Aorta (tissue), 5 donors: ENCODE measurements around the gene METTL14. TPM values are rescaled to one million over a fixed set of nuclear protein-coding genes. Genes with fewer than 3 reads are reported as not detected.
"Not testable (repeated sequence)": the region's sequence is repeated elsewhere in the genome, so short reads cannot be mapped to it uniquely, and the experiment has no call there.

Source experiments
- ATAC-seq: fragments of 200-7000 bp; cut with Tn5 transposase; one replicate; pipeline ENCODE4 v1.9.1; 2022; ENCODE audit warnings: moderate library complexity; ENCODE audit not compliant: low FRiP score
- DNase-seq, 2 donors: peaks; one replicate each; pipeline ENCODE4 v3.0.0-alpha.2; 2020
- H3K27ac ChIP-seq, 2 donors: one replicate each; pipeline ENCODE4 v1.5.1; 2013; ENCODE audit warnings: low read length in 2 of 2, mild to moderate bottlenecking in 2 of 2, moderate library complexity in 2 of 2, control low read depth in 1 of 2, inconsistent platforms in 1 of 2, low read depth in 1 of 2
- H3K27me3 ChIP-seq, 2 donors: one replicate each; pipeline ENCODE4 v1.6.1; 2013; ENCODE audit warnings: control low read depth in 1 of 2, low read length in 1 of 2, mild to moderate bottlenecking in 1 of 2, moderate library complexity in 1 of 2; ENCODE audit not compliant: insufficient read depth in 2 of 2, control insufficient read depth in 1 of 2
- H3K36me3 ChIP-seq, 2 donors: one replicate each; pipeline ENCODE4 v1.6.1; 2013; ENCODE audit warnings: control low read depth in 1 of 2, low read length in 1 of 2, mild to moderate bottlenecking in 1 of 2; ENCODE audit not compliant: insufficient read depth in 2 of 2, control insufficient read depth in 1 of 2
- H3K4me1 ChIP-seq, 2 donors: one replicate each; pipeline ENCODE4 v1.6.1; 2013; ENCODE audit warnings: low read length in 2 of 2, control low read depth in 1 of 2, mild to moderate bottlenecking in 1 of 2, moderate library complexity in 1 of 2; ENCODE audit not compliant: insufficient read depth in 2 of 2, control insufficient read depth in 1 of 2
- H3K4me3 ChIP-seq, 2 donors: one replicate each; pipeline ENCODE4 v1.5.1; 2013; ENCODE audit warnings: low read length in 2 of 2, control low read depth in 1 of 2, mild to moderate bottlenecking in 1 of 2
- H3K9me3 ChIP-seq: one replicate; pipeline ENCODE4 v1.6.1; 2013; ENCODE audit warnings: mild to moderate bottlenecking, low read length; ENCODE audit not compliant: control insufficient read depth
- WGBS, 2 donors: extraction: QIAGEN DNeasy Blood & Tissue Kit; methylation state at CpG; one replicate each; pipeline ENCODE4 v1.1.7; 2013; 5-methylcytosine and 5-hydroxymethylcytosine counted together
- intact Hi-C, 2 donors: fragments of 100-400 bp; cut with DNase I; formaldehyde crosslinking; loops; one replicate each; pipeline versions ENCODE4 v1.14.2 to v1.15.0; 2022
- long read RNA-seq, 2 donors: library from polyadenylated mRNA; unstranded; transcript quantifications; one replicate each; pipeline ENCODE4 v2.0.0, GENCODE V29; 2020 to 2021
- polyA plus RNA-seq, 2 donors: library from polyadenylated mRNA; stranded (reverse); fragments of 200-250 nt; gene quantifications; one replicate each; pipeline ENCODE4 v1.2.3, GENCODE V29; 2013
- total RNA-seq, 2 donors: library from RNA; stranded (reverse); fragmentation: NEBNext Ultra II Directional; extraction: Animal tissue kit (Norgen Biotek cat#: 25700); gene quantifications; one replicate each; pipeline ENCODE4 v1.2.1, GENCODE V29; 2021
- donor health status: healthy with polysubstance abuse.
- donor health status: Bipolar disorder and iron deficiency.
- donor health status: DM: no; HTN: no; CAD: no.
- donor health status: DM: no; HTN: no; CAD: no.
- donor health status: DM: yes; HTN: yes; CAD: no.

The METTL14 gene
- 10 to 100 TPM; 43.6 to 46.2 TPM for total RNA-seq
- polyA plus RNA-seq, result 10 to 100 TPM; 15.2 to 22.2 TPM
- long read RNA-seq, donor 1, full-length matches to known transcripts, result 43 of 55 reads
- long read RNA-seq, donor 1, partial matches to known transcripts, result 4 of 55 reads
- long read RNA-seq, donor 1, other reads (novel, unspliced or antisense), result 8 of 55 reads
- long read RNA-seq, donor 2, full-length matches to known transcripts, result 8 of 14 reads
- long read RNA-seq, donor 2, partial matches to known transcripts, result 1 of 14 reads
- long read RNA-seq, donor 2, other reads (novel, unspliced or antisense), result 5 of 14 reads

GRCh38 chr4:118684873-118685811 is at the start of gene METTL14:
METTL14 (plus strand) TSS chr4:118685392; CDS start chr4:118685535, 143 bp downstream.
- intact Hi-C loops, result no loop called here
- Histone ChIP-seq H3K4me1 (peaks cover 0 to 5% of the 10 kb centered on the region in 2 donors), H3K27ac (peak within 1 kb of the TSS; percentile 46 to 89), H3K4me3 (peak within 1 kb of the TSS; percentile 86 to 90), H3K9me3 (no peaks in the 10 kb centered on the region), H3K27me3 (no peaks in the 10 kb centered on the region), H3K36me3 (no peaks in the 10 kb centered on the region)
- DNase-seq (peak; percentile 93 to 97), ATAC-seq (peak; percentile 98)
- WGBS, 2 donors, result 4 to 5% methylated on average over 42 of the region's 42 CpGs

DNA sequence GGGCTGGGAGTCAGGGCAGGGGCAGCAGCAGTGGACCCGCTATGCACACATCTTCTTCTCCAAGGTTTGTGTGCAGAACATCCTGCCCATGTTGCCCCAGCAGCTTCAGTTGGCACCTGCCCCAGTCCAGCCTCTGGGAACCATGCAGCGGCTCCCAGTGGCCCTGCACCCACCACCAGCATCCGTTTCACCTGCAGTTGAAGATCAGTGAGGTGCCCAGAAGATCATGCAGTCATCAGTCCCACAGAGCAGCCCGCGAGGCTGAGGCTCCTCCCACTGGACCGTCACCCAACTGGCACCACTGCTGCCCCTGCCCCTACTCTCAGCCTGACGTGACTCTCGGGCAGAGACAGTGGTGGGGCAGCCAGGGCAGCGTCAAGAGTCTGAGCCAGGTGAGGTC is 49.1 kb upstream of the METTL14 start:
- H3K9me3 ChIP-seq, H3K27me3 ChIP-seq, H3K4me1 ChIP-seq, ATAC-seq, intact Hi-C loops, DNase-seq, H3K4me3 ChIP-seq, H3K27ac ChIP-seq, H3K36me3 ChIP-seq: not testable (repeated sequence)
- WGBS, 2 donors, result 78 to 87% methylated on average over 8 to 9 of the region's 9 CpGs

- intact Hi-C loops, H3K27me3 ChIP-seq, DNase-seq, H3K9me3 ChIP-seq, ATAC-seq, H3K36me3 ChIP-seq, H3K27ac ChIP-seq, H3K4me3 ChIP-seq, H3K4me1 ChIP-seq: not testable (repeated sequence)
- 53 to 54% methylated on average over 5 of the region's 5 CpGs for WGBS, 2 donors
Observed at GRCh38 chr4:118664665-118665064, 20.5 kb upstream of the METTL14 start.

- H3K27me3 ChIP-seq, intact Hi-C loops, H3K4me1 ChIP-seq, H3K27ac ChIP-seq, H3K4me3 ChIP-seq, ATAC-seq, H3K36me3 ChIP-seq, H3K9me3 ChIP-seq: not testable (repeated sequence)
- DNase-seq, result peak in 1 of 2 donors; percentile 59
- 7 to 10% methylated on average over 1 of the region's 1 CpG for WGBS, 2 donors
Observed at GRCh38 chr4:118669220-118669619, 16.0 kb upstream of the METTL14 start.

- H3K4me1 ChIP-seq, ATAC-seq, H3K27ac ChIP-seq, H3K4me3 ChIP-seq, DNase-seq, H3K9me3 ChIP-seq, H3K36me3 ChIP-seq, intact Hi-C loops, H3K27me3 ChIP-seq: not testable (repeated sequence)
- WGBS, 2 donors, result 79 to 89% methylated on average over 2 of the region's 2 CpGs
Observed at GRCh38 chr4:118670968-118671367, 14.2 kb upstream of the METTL14 start.

GRCh38 chr4:118676128-118676527 is 9.1 kb upstream of the METTL14 start:
- ATAC-seq (no peak), DNase-seq (no peak)
- H3K36me3 ChIP-seq, result no peaks in the 10 kb centered on the region
- H3K27ac ChIP-seq, result no peak overlapping the region
- H3K4me1 ChIP-seq, result no peaks in the 10 kb centered on the region
- no peaks in the 10 kb centered on the region for H3K9me3 ChIP-seq
- intact Hi-C loops, result no loop called here
- no peak overlapping the region for H3K4me3 ChIP-seq
- no peaks in the 10 kb centered on the region for H3K27me3 ChIP-seq
- WGBS, 2 donors, result 58 to 69% methylated on average over 2 of the region's 2 CpGs

GRCh38 chr4:118680808-118681207 is 4.4 kb upstream of the METTL14 start:
- 61 to 75% methylated on average over 1 of the region's 1 CpG for WGBS, 2 donors
- no peak overlapping the region for H3K4me3 ChIP-seq
- intact Hi-C loops, result no loop called here

GRCh38 chr4:118682928-118683327 is 2.3 kb upstream of the METTL14 start:
- no peaks in the 10 kb centered on the region for H3K27me3 ChIP-seq
- DNase-seq (no peak), ATAC-seq (no peak)
- H3K4me1 ChIP-seq, result peaks cover 0 to 5% of the 10 kb centered on the region in 2 donors
- intact Hi-C loops, result no loop called here
- no peaks in the 10 kb centered on the region for H3K9me3 ChIP-seq
- no peaks in the 10 kb centered on the region for H3K36me3 ChIP-seq
- H3K4me3 ChIP-seq, result no peak overlapping the region
- 19 to 26% methylated on average over 1 of the region's 1 CpG for WGBS, 2 donors
- no peak overlapping the region for H3K27ac ChIP-seq

More at GRCh38 chr4:118680808-118681207, 4.4 kb upstream of the METTL14 start:
- Histone ChIP-seq H3K4me1 (no peaks in the 10 kb centered on the region), H3K27ac (no peak overlapping the region), H3K36me3 (no peaks in the 10 kb centered on the region), H3K9me3 (no peaks in the 10 kb centered on the region), H3K27me3 (no peaks in the 10 kb centered on the region)
- DNase-seq (no peak), ATAC-seq (no peak)
